Skeletal muscle tissue (tissue), 4 donors: ENCODE measurements around the gene GPR55. TPM values are rescaled to one million over a fixed set of nuclear protein-coding genes. Genes with fewer than 3 reads are reported as not detected.
"Not testable (repeated sequence)": the region's sequence is repeated elsewhere in the genome, so short reads cannot be mapped to it uniquely, and the experiment has no call there.

Experiments used
- H3K27ac ChIP-seq: one replicate; pipeline ENCODE4 v1.7.0; 2013; ENCODE audit warnings: mild to moderate bottlenecking, low read depth, low read length, inconsistent platforms
- H3K27me3 ChIP-seq, 3 donors: one replicate each; pipeline ENCODE4 v1.7.0; 2013; ENCODE audit warnings: low read length in 3 of 3; ENCODE audit not compliant: control insufficient read depth in 3 of 3, insufficient read depth in 3 of 3
- H3K36me3 ChIP-seq, 3 donors: one replicate each; pipeline ENCODE4 v1.7.0; 2013; ENCODE audit warnings: low read length in 3 of 3; ENCODE audit not compliant: control insufficient read depth in 3 of 3, insufficient read depth in 3 of 3
- H3K4me1 ChIP-seq, 3 donors: one replicate each; pipeline ENCODE4 v1.7.0; 2013; ENCODE audit warnings: low read length in 3 of 3, mild to moderate bottlenecking in 3 of 3; ENCODE audit not compliant: control insufficient read depth in 3 of 3, insufficient read depth in 3 of 3
- H3K4me3 ChIP-seq, 3 donors: one replicate each; pipeline ENCODE4 v1.7.0; 2013; ENCODE audit warnings: low read length in 3 of 3
- H3K9ac ChIP-seq, 3 donors: one replicate each; pipeline ENCODE4 v1.7.0; 2013; ENCODE audit warnings: low read length in 3 of 3, mild to moderate bottlenecking in 3 of 3, moderate library complexity in 2 of 3, low read depth in 1 of 3
- H3K9me3 ChIP-seq, 3 donors: one replicate each; pipeline ENCODE4 v1.7.0; 2013; ENCODE audit warnings: low read length in 3 of 3; ENCODE audit not compliant: control insufficient read depth in 3 of 3
- total RNA-seq: library from RNA; depleted of rRNA; stranded (reverse); fragments of >200 nt; gene quantifications from one replicate; pipeline ENCODE4 v1.2.3, GENCODE V29; 2014
- donor health status: Osteomylitis.

GPR55 gene, protein sequence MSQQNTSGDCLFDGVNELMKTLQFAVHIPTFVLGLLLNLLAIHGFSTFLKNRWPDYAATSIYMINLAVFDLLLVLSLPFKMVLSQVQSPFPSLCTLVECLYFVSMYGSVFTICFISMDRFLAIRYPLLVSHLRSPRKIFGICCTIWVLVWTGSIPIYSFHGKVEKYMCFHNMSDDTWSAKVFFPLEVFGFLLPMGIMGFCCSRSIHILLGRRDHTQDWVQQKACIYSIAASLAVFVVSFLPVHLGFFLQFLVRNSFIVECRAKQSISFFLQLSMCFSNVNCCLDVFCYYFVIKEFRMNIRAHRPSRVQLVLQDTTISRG
- total RNA-seq, result not detected

DNA sequence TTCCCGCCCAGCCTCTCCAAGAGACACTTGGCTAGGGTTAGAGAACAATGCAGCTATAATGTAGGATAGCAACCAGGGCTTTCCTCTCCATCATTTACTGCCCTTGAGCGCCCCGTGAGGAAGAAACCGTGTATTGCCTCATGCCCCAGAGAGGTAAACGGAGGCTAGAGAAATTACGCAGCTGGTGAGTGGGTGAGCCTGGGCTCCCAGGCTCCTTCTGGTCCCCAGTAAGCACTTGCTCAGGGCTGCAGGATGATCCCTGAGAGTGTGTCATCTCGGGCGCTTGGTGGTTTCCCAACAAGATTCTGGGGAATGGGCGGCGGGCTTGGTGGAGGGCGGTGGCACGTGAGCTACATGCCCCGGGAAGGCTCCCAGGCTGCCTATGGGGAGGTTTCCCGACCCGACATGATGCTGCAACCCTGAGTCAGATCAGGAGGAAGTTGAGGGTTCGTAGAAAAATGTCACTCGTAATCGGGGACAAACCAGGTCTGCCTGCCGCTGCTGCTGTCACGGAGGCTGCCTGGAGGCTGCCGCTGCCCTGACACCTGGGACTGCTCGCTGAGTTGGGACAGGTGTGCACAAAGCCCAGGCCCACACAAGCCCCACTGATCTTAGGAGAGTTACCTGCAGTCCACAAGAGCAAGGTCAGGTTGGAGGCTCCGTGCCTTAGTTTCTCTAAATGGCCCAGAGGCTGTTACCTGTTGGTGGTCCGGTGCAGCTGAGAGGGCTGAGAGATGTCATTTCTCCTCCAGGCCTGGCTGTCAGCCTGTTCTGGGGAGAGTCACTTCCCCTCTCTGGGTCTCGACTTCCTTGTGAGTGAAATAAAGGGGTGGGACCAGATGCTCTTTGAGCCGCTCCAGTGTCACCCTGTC is at the start of gene GPR55:
Gene GPR55, minus strand, starts transcription at position 773 of the 872 bp plus-strand sequence. CDS start 14,280 bp downstream, outside the sequence.
- no peaks in the 10 kb centered on the region for H3K36me3 ChIP-seq
- H3K9ac ChIP-seq, result no peak within 1 kb of the TSS
- H3K4me1 ChIP-seq, result no peaks in the 10 kb centered on the region
- H3K27me3 ChIP-seq, result peaks cover 0 to 28% (median 10%) of the 10 kb centered on the region in 3 donors
- no peak within 1 kb of the TSS for H3K4me3 ChIP-seq
- H3K9me3 ChIP-seq, result no peaks in the 10 kb centered on the region
- no peak within 1 kb of the TSS for H3K27ac ChIP-seq

DNA sequence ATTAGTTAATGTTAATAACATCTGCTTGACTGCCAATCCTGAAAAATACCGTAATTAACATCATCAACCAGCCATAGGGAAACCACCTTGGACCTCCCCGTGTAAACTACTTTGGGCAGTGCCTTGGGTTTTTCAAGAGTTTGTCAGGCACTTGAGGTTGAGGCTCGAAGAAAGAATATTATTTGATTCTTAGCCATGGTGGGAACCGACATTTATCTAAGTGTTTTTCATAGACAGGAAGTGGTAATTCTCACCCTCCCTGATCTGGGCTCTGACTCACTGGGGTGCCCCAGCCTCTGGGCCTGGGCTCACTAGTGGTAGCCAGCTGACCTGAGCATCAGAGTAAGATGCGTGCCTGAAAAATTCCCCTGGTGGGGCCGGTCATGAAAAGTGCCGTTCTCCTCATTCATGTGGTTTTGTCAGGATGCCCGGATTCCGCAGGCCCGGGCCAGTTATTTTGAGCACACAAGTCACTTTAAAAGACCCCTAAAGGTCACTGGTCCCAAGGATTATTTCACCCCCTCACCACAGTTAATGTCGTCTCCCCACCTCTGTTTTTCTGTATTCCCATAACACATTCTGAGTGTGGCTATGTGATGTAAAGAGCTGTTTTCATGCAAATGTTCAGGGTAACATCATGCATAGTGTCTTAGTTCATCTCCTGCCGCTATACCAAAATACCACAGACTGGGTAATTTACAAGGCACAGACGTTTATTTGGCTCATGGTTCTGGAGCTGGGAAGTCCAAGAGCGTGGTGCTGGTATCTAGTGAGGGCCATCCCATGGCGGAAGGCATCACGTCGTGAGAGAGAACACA is 49.3 kb upstream of the GPR55 start:
- Histone ChIP-seq H3K4me3 (no peak overlapping the region), H3K4me1 (no peaks in the 10 kb centered on the region), H3K36me3 (no peaks in the 10 kb centered on the region), H3K27ac (no peak overlapping the region), H3K27me3 (peaks cover 0 to 10% (median 2%) of the 10 kb centered on the region in 3 donors), H3K9me3 (no peaks in the 10 kb centered on the region), H3K9ac (no peak overlapping the region)

DNA sequence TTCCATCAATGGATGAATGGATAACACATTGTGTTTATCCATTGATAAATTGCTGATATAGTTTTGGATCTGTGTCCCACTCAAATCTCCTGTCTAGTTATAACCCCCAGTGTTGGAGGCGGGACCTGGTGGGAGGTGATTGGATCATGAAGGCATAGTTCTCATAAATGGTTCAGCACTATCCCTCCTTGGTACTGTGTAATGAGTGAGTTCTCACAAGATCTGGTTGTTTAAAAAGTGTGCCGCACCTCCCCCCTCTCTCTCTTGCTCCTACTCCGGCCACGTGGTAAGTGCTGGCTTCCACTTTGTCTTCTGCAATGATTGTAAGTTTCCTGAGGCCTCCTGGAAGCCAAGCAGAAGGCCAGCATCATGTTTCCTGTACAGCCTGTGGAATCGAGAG is 47.0 kb upstream of the GPR55 start:
- Histone ChIP-seq H3K27ac (no peak overlapping the region), H3K9me3 (no peaks in the 10 kb centered on the region), H3K36me3 (no peaks in the 10 kb centered on the region), H3K9ac (no peak overlapping the region), H3K27me3 (peaks cover 0 to 10% (median 2%) of the 10 kb centered on the region in 3 donors), H3K4me3 (no peak overlapping the region), H3K4me1 (no peaks in the 10 kb centered on the region)

DNA sequence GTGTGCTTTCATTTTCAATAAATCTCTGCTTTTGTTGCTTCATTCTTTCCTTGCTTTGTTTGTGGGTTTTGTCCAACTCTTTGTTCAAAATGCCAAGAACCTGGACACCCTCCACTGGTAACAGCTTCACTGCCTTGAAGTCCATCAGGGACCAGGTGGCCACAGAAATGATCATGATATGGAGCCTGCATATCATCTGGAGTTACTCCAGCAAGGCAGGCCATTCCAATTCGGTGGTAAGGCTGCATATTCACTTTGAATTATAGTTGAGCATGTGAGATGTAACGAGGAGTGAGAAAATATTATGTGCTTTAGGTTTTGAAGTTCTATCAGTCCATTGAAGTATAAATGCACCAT is 44.6 kb upstream of the GPR55 start:
- H3K9ac ChIP-seq, result no peak overlapping the region
- H3K27ac ChIP-seq, result no peak overlapping the region
- no peaks in the 10 kb centered on the region for H3K36me3 ChIP-seq
- peaks cover 0 to 1% (median 0%) of the 10 kb centered on the region in 3 donors for H3K27me3 ChIP-seq
- H3K4me3 ChIP-seq, result no peak overlapping the region
- H3K4me1 ChIP-seq, result no peaks in the 10 kb centered on the region
- H3K9me3 ChIP-seq, result no peaks in the 10 kb centered on the region

DNA sequence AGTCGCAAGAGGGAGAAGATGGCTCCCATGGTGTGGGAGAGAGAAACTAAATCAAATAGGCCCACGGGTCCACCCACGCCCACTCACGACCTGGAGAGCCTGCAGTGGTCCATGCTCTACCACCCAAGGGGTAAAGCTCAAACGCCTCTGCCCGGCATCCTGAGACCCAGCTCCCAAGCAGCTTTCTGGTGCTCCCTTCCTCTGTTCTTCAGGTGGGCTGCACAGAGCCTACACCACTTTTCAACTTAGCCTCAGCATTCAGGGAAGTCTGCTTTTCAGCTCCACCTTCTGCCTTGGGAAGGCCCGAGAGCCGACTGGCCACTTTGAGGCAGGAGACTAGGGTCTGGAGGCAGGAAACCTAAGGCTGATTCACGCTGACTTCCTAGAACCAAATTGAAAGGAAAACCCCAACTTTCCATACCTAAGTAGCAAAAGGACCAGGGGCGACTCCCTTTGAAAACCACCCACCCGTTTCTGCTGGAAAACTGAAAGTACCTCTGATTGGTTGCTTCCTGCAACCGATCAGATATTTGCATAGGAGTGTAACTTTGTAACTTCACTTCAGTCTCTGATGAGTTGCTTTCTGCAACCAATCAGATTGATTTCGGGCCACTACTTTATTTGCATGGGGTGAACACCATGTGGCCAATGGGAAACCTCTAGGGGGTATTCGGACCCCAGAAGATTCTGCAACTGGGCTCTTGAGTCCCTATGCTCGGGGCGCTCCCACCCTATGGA is 44.0 kb upstream of the GPR55 start:
- Histone ChIP-seq H3K9me3 (no peaks in the 10 kb centered on the region), H3K36me3 (no peaks in the 10 kb centered on the region), H3K4me3 (no peak overlapping the region), H3K4me1 (no peaks in the 10 kb centered on the region), H3K9ac (no peak overlapping the region), H3K27ac (no peak overlapping the region), H3K27me3 (no peaks in the 10 kb centered on the region)

DNA sequence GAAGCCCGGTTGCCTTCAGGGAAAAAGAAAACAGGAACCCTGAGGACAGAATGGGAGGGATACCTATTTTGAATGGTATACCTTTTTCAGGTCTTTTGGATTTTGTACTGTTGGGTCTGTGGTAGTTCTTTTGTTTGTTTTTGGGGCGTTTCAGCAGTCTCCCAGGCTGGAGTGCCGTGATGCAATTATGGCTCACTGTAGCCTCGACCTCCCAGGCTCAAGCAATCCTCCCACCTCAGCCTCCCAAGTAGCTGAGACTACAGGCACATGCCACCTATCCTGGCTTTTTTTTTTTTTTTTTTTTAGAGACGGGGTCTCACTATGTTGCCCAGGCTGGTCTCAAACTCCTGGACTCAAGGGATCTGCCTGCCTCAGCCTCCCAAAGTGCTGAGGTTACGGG is 43.3 kb upstream of the GPR55 start:
- H3K36me3 ChIP-seq, H3K4me1 ChIP-seq, H3K9me3 ChIP-seq: not testable (repeated sequence)

DNA sequence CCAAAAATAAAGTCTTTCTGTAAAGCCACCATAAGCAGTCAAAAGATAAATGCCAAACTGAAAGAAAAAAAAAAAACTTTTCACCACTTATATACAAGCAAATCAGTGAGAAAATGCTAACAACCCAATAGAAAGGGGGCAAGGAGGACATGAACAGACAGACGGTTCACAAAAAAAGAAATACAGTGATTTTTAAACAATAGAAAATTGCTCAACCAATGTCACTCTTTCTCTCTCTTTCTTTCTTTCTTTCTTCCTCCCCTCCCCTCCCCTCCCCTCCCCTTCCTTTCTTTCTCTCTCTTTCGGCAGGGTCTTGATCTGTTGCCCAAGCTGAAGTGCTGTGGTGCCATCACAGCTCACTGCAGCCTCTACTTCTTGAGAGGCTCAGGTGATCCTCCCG is 42.1 kb upstream of the GPR55 start:
- no peaks in the 10 kb centered on the region for H3K9me3 ChIP-seq
- H3K27ac ChIP-seq, result no peak overlapping the region
- no peaks in the 10 kb centered on the region for H3K27me3 ChIP-seq
- H3K4me1 ChIP-seq, result no peaks in the 10 kb centered on the region
- no peaks in the 10 kb centered on the region for H3K36me3 ChIP-seq
- H3K4me3 ChIP-seq, result no peak overlapping the region
- H3K9ac ChIP-seq, result no peak overlapping the region

More for the DNA sequence above, 43.3 kb upstream of the GPR55 start:
- not testable (repeated sequence) for H3K4me3 ChIP-seq, H3K9ac ChIP-seq, H3K27me3 ChIP-seq, H3K27ac ChIP-seq

DNA sequence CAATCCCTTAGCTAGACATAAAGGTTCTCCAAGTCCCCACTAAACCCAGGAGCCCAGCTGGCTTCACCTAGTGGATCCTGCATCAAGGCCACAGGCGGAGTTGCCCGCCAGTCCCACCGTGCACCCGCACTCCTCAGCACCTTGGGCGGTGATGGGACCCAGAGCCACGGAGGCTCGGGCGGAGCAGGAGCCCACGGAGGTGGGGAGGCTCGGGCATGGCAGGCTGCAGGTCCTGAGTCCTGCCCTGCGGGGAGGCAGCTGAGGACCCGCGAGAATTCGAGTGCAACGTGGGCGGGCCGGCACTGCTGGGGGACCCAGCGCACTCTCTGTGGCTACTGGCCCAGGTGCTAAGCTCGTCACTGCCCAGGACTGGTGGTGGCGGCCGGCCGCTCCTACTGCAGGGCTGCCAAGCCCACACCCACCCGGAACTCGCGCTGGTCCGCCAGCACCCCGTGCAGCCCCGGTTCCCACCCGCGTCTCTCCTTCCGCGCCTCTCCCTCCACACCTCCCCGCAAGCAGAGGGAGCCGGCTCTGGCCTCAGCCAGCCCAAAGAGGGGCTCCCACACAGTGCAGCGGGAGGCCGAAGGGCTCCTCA is 39.2 kb upstream of the GPR55 start:
- no peaks in the 10 kb centered on the region for H3K36me3 ChIP-seq
- H3K9ac ChIP-seq, result no peak overlapping the region
- no peak overlapping the region for H3K27ac ChIP-seq
- H3K4me3 ChIP-seq, result no peak overlapping the region
- peaks cover 0 to 4% (median 0%) of the 10 kb centered on the region in 3 donors for H3K27me3 ChIP-seq
- no peaks in the 10 kb centered on the region for H3K4me1 ChIP-seq
- H3K9me3 ChIP-seq, result no peaks in the 10 kb centered on the region

DNA sequence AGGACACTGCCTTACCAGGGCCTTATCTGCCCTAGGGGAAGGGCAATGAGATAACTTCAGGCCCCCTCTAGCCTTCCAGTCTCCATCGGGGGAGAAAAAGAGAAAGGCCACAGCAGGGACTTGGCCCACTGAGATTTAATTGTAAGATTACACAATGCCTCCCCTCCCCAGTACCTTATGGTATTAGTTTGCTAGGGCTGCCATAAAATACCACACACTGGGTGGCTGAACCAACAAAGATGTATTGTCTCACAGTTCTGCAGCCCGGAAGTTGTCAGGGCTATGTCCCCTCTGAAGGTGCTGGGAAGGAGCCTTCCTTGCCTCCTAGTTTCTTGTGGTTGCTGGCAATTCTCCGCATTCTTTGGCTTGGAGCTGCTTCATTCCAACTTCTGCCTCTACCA is 36.0 kb upstream of the GPR55 start:
- Histone ChIP-seq H3K36me3 (no peaks in the 10 kb centered on the region), H3K4me3 (no peak overlapping the region), H3K9ac (no peak overlapping the region), H3K27me3 (peaks cover 15 to 22% (median 20%) of the 10 kb centered on the region in 3 donors), H3K9me3 (no peaks in the 10 kb centered on the region), H3K4me1 (peaks cover 2 to 5% (median 3%) of the 10 kb centered on the region in 3 donors), H3K27ac (no peak overlapping the region)
